K562 (cell line): ENCODE data around the gene ACP5. TPM values are rescaled to one million over a fixed set of nuclear protein-coding genes. Genes with fewer than 3 reads are reported as not detected.
A peak's percentile ranks its signal among the peaks of the same experiment; 100 is the strongest.

Experiments
- polyA plus RNA-seq, 8 experiments: library from polyadenylated mRNA; depleted of rRNA in 4 of 8; stranded (reverse) in 5 of 8; unstranded in 3 of 8; fragments of >200 nt; fragmentation: Nextera tagmentation in 2 of 8; fragmentation: Illumina TruSeq in 1 of 8; extraction: Ambion mirVana in 2 of 8; extraction: Trizol in 1 of 8; gene quantifications; 2 replicates each; pipeline versions ENCODE4 v1.2.1 to v1.2.3, GENCODE V29; 2011 to 2014; ENCODE audit warnings: inconsistent platforms in 1 of 8, missing spikeins in 1 of 8
- total RNA-seq, 7 experiments: library from RNA; depleted of rRNA in 6 of 7; stranded (reverse); fragments of >200 nt in 6 of 7; fragmentation: Illumina TruSeq in 2 of 7; extraction: Trizol in 2 of 7; gene quantifications; 2 replicates each; pipeline versions ENCODE4 v1.2.1 to v1.2.3, GENCODE V29; 2011 to 2021; ENCODE audit warnings: low replicate concordance in 1 of 7
- TF ChIP-seq, protein P1 (sequence below): fragments of 250-450 bp; sonication (Bioruptor Pico); IDR thresholded peaks from 2 replicates; pipeline ENCODE4 v1.4.0; 2020; ENCODE audit warnings: borderline replicate concordance
- TF ChIP-seq, protein P2 (sequence below): sonication (generic); formaldehyde crosslinking; IDR thresholded peaks from 2 replicates; pipeline ENCODE4 v1.9.0; 2022; ENCODE audit warnings: mild to moderate bottlenecking, missing genetic modification reagents

Gene ACP5
- total and polyA plus RNA-seq, 9 of the 15 experiments (the other 6 are each of a cell fraction or from before 2014, with no cell fraction given): 0.06 to 1.1 (median 0.31) TPM; not detected in 1

DNA sequence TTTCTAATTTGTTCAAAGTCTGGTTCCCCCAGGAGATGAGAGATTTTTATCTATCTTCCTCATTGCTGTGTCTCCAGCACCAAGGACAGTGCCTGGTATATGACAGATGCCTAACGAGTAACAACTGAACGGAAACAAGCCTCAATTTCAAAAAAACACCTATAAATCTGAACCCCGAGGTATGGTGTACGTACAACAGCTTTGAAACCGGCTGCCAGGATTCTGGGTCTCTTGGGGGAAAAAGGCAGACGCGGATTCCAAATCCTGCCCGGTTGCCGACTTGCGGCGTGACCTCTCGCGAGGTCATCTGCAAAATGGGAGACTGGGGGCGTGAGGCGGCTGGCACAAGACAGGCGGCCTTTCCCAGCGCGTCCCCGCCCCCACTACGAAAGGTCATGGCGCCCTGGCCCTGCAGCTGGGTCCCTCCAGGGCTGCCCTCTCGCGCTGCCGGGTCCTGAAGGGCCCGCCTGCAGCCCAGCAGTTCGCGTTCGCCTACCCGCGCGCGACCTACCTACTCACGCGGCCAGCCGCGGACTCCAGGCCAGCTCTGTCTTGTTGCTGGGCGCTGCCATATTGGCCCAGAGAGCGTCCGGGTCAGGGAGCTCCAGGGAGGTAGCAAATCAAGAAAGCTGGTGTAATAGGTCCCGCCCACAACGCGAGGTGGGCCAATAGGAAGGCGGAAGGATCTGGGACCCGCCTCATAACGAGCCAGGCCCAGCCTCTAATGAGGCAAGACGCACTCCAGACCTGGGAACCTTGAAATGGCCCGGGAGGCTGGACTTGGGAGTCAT, 48.7 kb downstream of the ACP5 start, which contains the start of gene ECSIT (continued):
- TF ChIP-seq, protein P1, sequence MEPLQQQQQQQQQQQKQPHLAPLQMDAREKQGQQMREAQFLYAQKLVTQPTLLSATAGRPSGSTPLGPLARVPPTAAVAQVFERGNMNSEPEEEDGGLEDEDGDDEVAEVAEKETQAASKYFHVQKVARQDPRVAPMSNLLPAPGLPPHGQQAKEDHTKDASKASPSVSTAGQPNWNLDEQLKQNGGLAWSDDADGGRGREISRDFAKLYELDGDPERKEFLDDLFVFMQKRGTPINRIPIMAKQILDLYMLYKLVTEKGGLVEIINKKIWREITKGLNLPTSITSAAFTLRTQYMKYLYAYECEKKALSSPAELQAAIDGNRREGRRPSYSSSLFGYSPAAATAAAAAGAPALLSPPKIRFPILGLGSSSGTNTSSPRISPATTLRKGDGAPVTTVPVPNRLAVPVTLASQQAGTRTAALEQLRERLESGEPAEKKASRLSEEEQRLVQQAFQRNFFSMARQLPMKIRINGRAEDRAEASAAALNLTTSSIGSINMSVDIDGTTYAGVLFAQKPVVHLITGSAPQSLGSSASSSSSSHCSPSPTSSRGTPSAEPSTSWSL: 0 out of 2 replicates have a peak, but pooled peaks have one; percentile 39
- TF ChIP-seq, protein P2, sequence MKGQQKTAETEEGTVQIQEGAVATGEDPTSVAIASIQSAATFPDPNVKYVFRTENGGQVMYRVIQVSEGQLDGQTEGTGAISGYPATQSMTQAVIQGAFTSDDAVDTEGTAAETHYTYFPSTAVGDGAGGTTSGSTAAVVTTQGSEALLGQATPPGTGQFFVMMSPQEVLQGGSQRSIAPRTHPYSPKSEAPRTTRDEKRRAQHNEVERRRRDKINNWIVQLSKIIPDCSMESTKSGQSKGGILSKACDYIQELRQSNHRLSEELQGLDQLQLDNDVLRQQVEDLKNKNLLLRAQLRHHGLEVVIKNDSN (CRISPR knock-in tag): peak; percentile 44; the same call in 1 of the 2 replicates

Other genes with a start within 250 kb of the ACP5 start
Only the 7 nearest of the 19 such genes appear.
- gene PRKCSH, start 142.0 kb downstream of the ACP5 start, total RNA-seq (2014; rRNA removed): 99.4 and 135 TPM in 2 replicates
- 25.6 and 28.4 TPM in 2 replicates for gene PRKCSH, start 142.0 kb downstream of the ACP5 start, total RNA-seq (2014; rRNA removed; fragmentation: Illumina TruSeq; extraction: Trizol)
- 48.1 and 52.1 TPM in 2 replicates for gene PRKCSH, start 142.0 kb downstream of the ACP5 start, total RNA-seq (2015; rRNA removed; fragmentation: Illumina TruSeq; extraction: Trizol)
- 297 and 303 TPM in 2 replicates for gene PRKCSH, start 142.0 kb downstream of the ACP5 start, total RNA-seq (2021)
- 39.1 and 96.2 TPM in 2 replicates for gene PRKCSH, start 142.0 kb downstream of the ACP5 start, polyA plus RNA-seq (2011; rRNA removed)
- gene PRKCSH, start 142.0 kb downstream of the ACP5 start, polyA plus RNA-seq (2014; fragmentation: Illumina TruSeq; extraction: Trizol): 155 and 235 TPM in 2 replicates
- 1 to 10 TPM; 2.3 to 6.9 TPM for gene PRKCSH, start 142.0 kb downstream of the ACP5 start, polyA plus RNA-seq (2014; fragmentation: Nextera tagmentation; extraction: Ambion mirVana)
- 76.5 and 88.9 TPM in 2 replicates for gene PRKCSH, start 142.0 kb downstream of the ACP5 start, polyA plus RNA-seq (2014; rRNA removed)
- 0.16 TPM in 1 of 2 replicates, not detected in the other for gene ELAVL3, start 96.6 kb downstream of the ACP5 start, total RNA-seq (2014; rRNA removed)
- not detected in 2 replicates for gene ELAVL3, start 96.6 kb downstream of the ACP5 start, total RNA-seq (2014; rRNA removed; fragmentation: Illumina TruSeq; extraction: Trizol)
- not detected in 2 replicates for gene ELAVL3, start 96.6 kb downstream of the ACP5 start, total RNA-seq (2015; rRNA removed; fragmentation: Illumina TruSeq; extraction: Trizol)
- not detected in 2 replicates for gene ELAVL3, start 96.6 kb downstream of the ACP5 start, total RNA-seq (2021)
- gene ELAVL3, start 96.6 kb downstream of the ACP5 start, polyA plus RNA-seq (2011; rRNA removed): not detected in 2 replicates
- gene ELAVL3, start 96.6 kb downstream of the ACP5 start, polyA plus RNA-seq (2014; fragmentation: Illumina TruSeq; extraction: Trizol): not detected in 2 replicates
- not detected for gene ELAVL3, start 96.6 kb downstream of the ACP5 start, polyA plus RNA-seq (2014; fragmentation: Nextera tagmentation; extraction: Ambion mirVana)
- not detected in 2 replicates for gene ELAVL3, start 96.6 kb downstream of the ACP5 start, polyA plus RNA-seq (2014; rRNA removed)
- 3.9 and 7.1 TPM in 2 replicates for gene ZNF653, start 71.8 kb downstream of the ACP5 start, total RNA-seq (2014; rRNA removed)
- 1.4 and 1.6 TPM in 2 replicates for gene ZNF653, start 71.8 kb downstream of the ACP5 start, total RNA-seq (2014; rRNA removed; fragmentation: Illumina TruSeq; extraction: Trizol)
- 2.9 and 3.8 TPM in 2 replicates for gene ZNF653, start 71.8 kb downstream of the ACP5 start, total RNA-seq (2015; rRNA removed; fragmentation: Illumina TruSeq; extraction: Trizol)
- 5.6 and 8.0 TPM in 2 replicates for gene ZNF653, start 71.8 kb downstream of the ACP5 start, total RNA-seq (2021)
- gene ZNF653, start 71.8 kb downstream of the ACP5 start, polyA plus RNA-seq (2011; rRNA removed): 7.0 and 7.8 TPM in 2 replicates
- 4.2 and 5.6 TPM in 2 replicates for gene ZNF653, start 71.8 kb downstream of the ACP5 start, polyA plus RNA-seq (2014; fragmentation: Illumina TruSeq; extraction: Trizol)
- not detected for gene ZNF653, start 71.8 kb downstream of the ACP5 start, polyA plus RNA-seq (2014; fragmentation: Nextera tagmentation; extraction: Ambion mirVana)
- 5.3 and 7.3 TPM in 2 replicates for gene ZNF653, start 71.8 kb downstream of the ACP5 start, polyA plus RNA-seq (2014; rRNA removed)
- 82.5 and 91.8 TPM in 2 replicates for gene ECSIT, start 48.5 kb downstream of the ACP5 start, total RNA-seq (2014; rRNA removed)
- gene ECSIT, start 48.5 kb downstream of the ACP5 start, total RNA-seq (2014; rRNA removed; fragmentation: Illumina TruSeq; extraction: Trizol): 14.3 and 20.4 TPM in 2 replicates
- gene ECSIT, start 48.5 kb downstream of the ACP5 start, total RNA-seq (2015; rRNA removed; fragmentation: Illumina TruSeq; extraction: Trizol): 36.5 and 40.4 TPM in 2 replicates
- gene ECSIT, start 48.5 kb downstream of the ACP5 start, total RNA-seq (2021): 71.2 and 73.3 TPM in 2 replicates
- gene ECSIT, start 48.5 kb downstream of the ACP5 start, polyA plus RNA-seq (2011; rRNA removed): 43.9 and 66.4 TPM in 2 replicates
- gene ECSIT, start 48.5 kb downstream of the ACP5 start, polyA plus RNA-seq (2014; fragmentation: Illumina TruSeq; extraction: Trizol): 44.0 and 49.0 TPM in 2 replicates
- 1 to 10 TPM; 1.1 to 4.2 TPM for gene ECSIT, start 48.5 kb downstream of the ACP5 start, polyA plus RNA-seq (2014; fragmentation: Nextera tagmentation; extraction: Ambion mirVana)
- 55.7 and 60.9 TPM in 2 replicates for gene ECSIT, start 48.5 kb downstream of the ACP5 start, polyA plus RNA-seq (2014; rRNA removed)
- gene CNN1, start 38.8 kb downstream of the ACP5 start, total RNA-seq (2014; rRNA removed): 9.1 and 10.1 TPM in 2 replicates
- 3.7 and 4.9 TPM in 2 replicates for gene CNN1, start 38.8 kb downstream of the ACP5 start, total RNA-seq (2014; rRNA removed; fragmentation: Illumina TruSeq; extraction: Trizol)
- 3.4 and 3.5 TPM in 2 replicates for gene CNN1, start 38.8 kb downstream of the ACP5 start, total RNA-seq (2015; rRNA removed; fragmentation: Illumina TruSeq; extraction: Trizol)
- 5.8 and 6.1 TPM in 2 replicates for gene CNN1, start 38.8 kb downstream of the ACP5 start, total RNA-seq (2021)
- gene CNN1, start 38.8 kb downstream of the ACP5 start, polyA plus RNA-seq (2011; rRNA removed): 8.4 and 10.6 TPM in 2 replicates
- gene CNN1, start 38.8 kb downstream of the ACP5 start, polyA plus RNA-seq (2014; fragmentation: Illumina TruSeq; extraction: Trizol): 5.2 and 6.9 TPM in 2 replicates
- gene CNN1, start 38.8 kb downstream of the ACP5 start, polyA plus RNA-seq (2014; fragmentation: Nextera tagmentation; extraction: Ambion mirVana): under 1 TPM; 0.23 to 0.32 TPM
- 5.7 and 7.0 TPM in 2 replicates for gene CNN1, start 38.8 kb downstream of the ACP5 start, polyA plus RNA-seq (2014; rRNA removed)
- gene ELOF1, start 18.4 kb downstream of the ACP5 start, total RNA-seq (2014; rRNA removed): 74.2 and 118 TPM in 2 replicates
- 56.3 and 71.5 TPM in 2 replicates for gene ELOF1, start 18.4 kb downstream of the ACP5 start, total RNA-seq (2014; rRNA removed; fragmentation: Illumina TruSeq; extraction: Trizol)
- 125 and 129 TPM in 2 replicates for gene ELOF1, start 18.4 kb downstream of the ACP5 start, total RNA-seq (2015; rRNA removed; fragmentation: Illumina TruSeq; extraction: Trizol)
- 105 and 107 TPM in 2 replicates for gene ELOF1, start 18.4 kb downstream of the ACP5 start, total RNA-seq (2021)
- gene ELOF1, start 18.4 kb downstream of the ACP5 start, polyA plus RNA-seq (2011; rRNA removed): 38.4 and 43.8 TPM in 2 replicates
- 147 and 170 TPM in 2 replicates for gene ELOF1, start 18.4 kb downstream of the ACP5 start, polyA plus RNA-seq (2014; fragmentation: Illumina TruSeq; extraction: Trizol)
- 10 to 100 TPM; 16.7 to 49.1 TPM for gene ELOF1, start 18.4 kb downstream of the ACP5 start, polyA plus RNA-seq (2014; fragmentation: Nextera tagmentation; extraction: Ambion mirVana)
- gene ELOF1, start 18.4 kb downstream of the ACP5 start, polyA plus RNA-seq (2014; rRNA removed): 99.8 and 115 TPM in 2 replicates
- 7.0 and 7.5 TPM in 2 replicates for gene ZNF627, start 19.8 kb upstream of the ACP5 start, total RNA-seq (2014; rRNA removed)
- gene ZNF627, start 19.8 kb upstream of the ACP5 start, total RNA-seq (2014; rRNA removed; fragmentation: Illumina TruSeq; extraction: Trizol): 16.6 and 21.7 TPM in 2 replicates
- 13.1 and 14.3 TPM in 2 replicates for gene ZNF627, start 19.8 kb upstream of the ACP5 start, total RNA-seq (2015; rRNA removed; fragmentation: Illumina TruSeq; extraction: Trizol)
- gene ZNF627, start 19.8 kb upstream of the ACP5 start, total RNA-seq (2021): 10.0 and 10.6 TPM in 2 replicates
- 16.5 and 19.9 TPM in 2 replicates for gene ZNF627, start 19.8 kb upstream of the ACP5 start, polyA plus RNA-seq (2011; rRNA removed)
- gene ZNF627, start 19.8 kb upstream of the ACP5 start, polyA plus RNA-seq (2014; fragmentation: Illumina TruSeq; extraction: Trizol): 11.0 and 11.7 TPM in 2 replicates
- 1 to 10 TPM; 6.6 to 6.9 TPM for gene ZNF627, start 19.8 kb upstream of the ACP5 start, polyA plus RNA-seq (2014; fragmentation: Nextera tagmentation; extraction: Ambion mirVana)
- 5.6 and 6.4 TPM in 2 replicates for gene ZNF627, start 19.8 kb upstream of the ACP5 start, polyA plus RNA-seq (2014; rRNA removed)